K562 (cell line): Measurements from ENCODE around the gene ACOT7. TPM values are rescaled to one million over a fixed set of nuclear protein-coding genes. Genes with fewer than 3 reads are reported as not detected.

ENCODE experiments used
- BCOR ChIP-seq: fragments of 450-650 bp; IDR thresholded peaks from 2 replicates; pipeline ENCODE4 v1.6.1; 2016
- BRF1 ChIP-seq: IDR thresholded peaks from 3 replicates; pipeline ENCODE4 v1.6.1; 2011; ENCODE audit warnings: borderline replicate concordance, mild to moderate bottlenecking; ENCODE audit not compliant: insufficient read length; ENCODE audit errors: extremely low read depth
- CREB1 ChIP-seq, 2 experiments: sonication (generic) in 1 of 2; formaldehyde crosslinking in 1 of 2; IDR thresholded peaks; 2 replicates each; pipeline versions ENCODE4 v1.6.1 to v1.8.0; 2012 to 2022; ENCODE audit warnings: inconsistent platforms in 1 of 2, mild to moderate bottlenecking in 1 of 2, missing genetic modification reagents in 1 of 2, moderate library complexity in 1 of 2
- ELF1 ChIP-seq: fragments of 200-800 bp; sonication (Bioruptor generic); IDR thresholded peaks from 2 replicates; pipeline ENCODE4 v1.6.1; 2016; ENCODE audit warnings: missing genetic modification characterization, missing compliant biosample characterization
- FOSL1 ChIP-seq: fragments of 200-800 bp; sonication (Bioruptor generic); conservative IDR thresholded peaks from 2 replicates; pipeline ENCODE4 v1.6.1; 2016; ENCODE audit warnings: missing genetic modification characterization, missing compliant biosample characterization
- HLTF ChIP-seq: fragments of 450-650 bp; IDR thresholded peaks from 2 replicates; pipeline ENCODE4 v1.6.1; 2016
- MTA1 ChIP-seq: fragments of 450-650 bp; IDR thresholded peaks from 2 replicates; pipeline ENCODE4 v1.6.1; 2017; ENCODE audit warnings: borderline replicate concordance
- PHF21A ChIP-seq: fragments of 450-650 bp; IDR thresholded peaks from 2 replicates; pipeline ENCODE4 v1.6.1; 2017; ENCODE audit warnings: low read depth, borderline replicate concordance
- PKNOX1 ChIP-seq: fragments of 450-650 bp; IDR thresholded peaks from 2 replicates; pipeline ENCODE4 v1.6.1; 2016
- RAD51 ChIP-seq: fragments of 450-650 bp; IDR thresholded peaks from 2 replicates; pipeline ENCODE4 v1.7.1; 2016; ENCODE audit warnings: low read depth, mild to moderate bottlenecking, borderline replicate concordance
- RCOR1 ChIP-seq, 2 experiments: IDR thresholded peaks; 2 replicates each; pipeline ENCODE4 v1.6.1; 2012; ENCODE audit warnings: low read depth in 2 of 2, low read length in 2 of 2, borderline replicate concordance in 1 of 2, improper control_type of control experiment in 1 of 2
- SIN3A ChIP-seq, 2 experiments: fragments of 150-350 bp in 1 of 2; IDR thresholded peaks; 2 replicates each; pipeline ENCODE4 v1.6.1; 2011 to 2016; ENCODE audit warnings: borderline replicate concordance in 2 of 2, low read depth in 2 of 2, low read length in 2 of 2, mild to moderate bottlenecking in 2 of 2, moderate library complexity in 2 of 2; ENCODE audit not compliant: control insufficient read depth in 1 of 2
- SMAD3 ChIP-seq: fragments of 450-650 bp; formaldehyde crosslinking; conservative IDR thresholded peaks from 2 replicates; pipeline ENCODE4 v1.4.0; 2020; ENCODE audit warnings: mild to moderate bottlenecking
- SUPT5H ChIP-seq: fragments of 450-650 bp; IDR thresholded peaks from 2 replicates; pipeline ENCODE4 v1.6.1; 2016
- TSC22D4 ChIP-seq: fragments of 450-650 bp; IDR thresholded peaks from 2 replicates; pipeline ENCODE4 v1.6.1; 2016; ENCODE audit warnings: missing genetic modification characterization, missing biosample characterization, control low read depth
- ZBTB11 ChIP-seq, 3 experiments: fragments of 200-800 bp in 1 of 3; fragments of 250-450 bp in 1 of 3; fragments of 450-650 bp in 1 of 3; sonication (Bioruptor Pico) in 1 of 3; sonication (Bioruptor generic) in 1 of 3; formaldehyde crosslinking in 1 of 3; IDR thresholded peaks; 2 replicates each; pipeline versions ENCODE4 v1.6.1 to v1.8.0; 2016 to 2022; ENCODE audit warnings: mild to moderate bottlenecking in 2 of 3, missing genetic modification characterization in 2 of 3, missing compliant biosample characterization in 1 of 3, moderate library complexity in 1 of 3
- ZNF695 ChIP-seq: fragments of 450-650 bp; formaldehyde crosslinking; IDR thresholded peaks from 2 replicates; pipeline ENCODE4 v1.4.0; 2020; ENCODE audit warnings: mild to moderate bottlenecking, moderate library complexity
- ZNF717 ChIP-seq: fragments of 250-450 bp; sonication (Bioruptor Pico); IDR thresholded peaks from 2 replicates; pipeline ENCODE4 v1.5.0; 2021
- polyA plus RNA-seq, 8 experiments: library from polyadenylated mRNA; depleted of rRNA in 4 of 8; stranded (reverse) in 5 of 8; unstranded in 3 of 8; fragments of >200 nt; fragmentation: Nextera tagmentation in 2 of 8; fragmentation: Illumina TruSeq in 1 of 8; extraction: Ambion mirVana in 2 of 8; extraction: Trizol in 1 of 8; gene quantifications; 2 replicates each; pipeline versions ENCODE4 v1.2.1 to v1.2.3, GENCODE V29; 2011 to 2014; ENCODE audit warnings: inconsistent platforms in 1 of 8, missing spikeins in 1 of 8
- total RNA-seq, 7 experiments: library from RNA; depleted of rRNA in 6 of 7; stranded (reverse); fragments of >200 nt in 6 of 7; fragmentation: Illumina TruSeq in 2 of 7; extraction: Trizol in 2 of 7; gene quantifications; 2 replicates each; pipeline versions ENCODE4 v1.2.1 to v1.2.3, GENCODE V29; 2011 to 2021; ENCODE audit warnings: low replicate concordance in 1 of 7
- TF ChIP-seq, protein P1 (sequence below): fragments of 250-450 bp; sonication (Bioruptor Pico); IDR thresholded peaks from 2 replicates; pipeline ENCODE4 v1.9.0; 2021; ENCODE audit warnings: mild to moderate bottlenecking, inconsistent platforms

The ACOT7 gene
- total and polyA plus RNA-seq, 9 of the 15 experiments (the other 6 are each of a cell fraction or from before 2014, with no cell fraction given) = 7.0 to 92.6 (median 37.2) TPM

DNA sequence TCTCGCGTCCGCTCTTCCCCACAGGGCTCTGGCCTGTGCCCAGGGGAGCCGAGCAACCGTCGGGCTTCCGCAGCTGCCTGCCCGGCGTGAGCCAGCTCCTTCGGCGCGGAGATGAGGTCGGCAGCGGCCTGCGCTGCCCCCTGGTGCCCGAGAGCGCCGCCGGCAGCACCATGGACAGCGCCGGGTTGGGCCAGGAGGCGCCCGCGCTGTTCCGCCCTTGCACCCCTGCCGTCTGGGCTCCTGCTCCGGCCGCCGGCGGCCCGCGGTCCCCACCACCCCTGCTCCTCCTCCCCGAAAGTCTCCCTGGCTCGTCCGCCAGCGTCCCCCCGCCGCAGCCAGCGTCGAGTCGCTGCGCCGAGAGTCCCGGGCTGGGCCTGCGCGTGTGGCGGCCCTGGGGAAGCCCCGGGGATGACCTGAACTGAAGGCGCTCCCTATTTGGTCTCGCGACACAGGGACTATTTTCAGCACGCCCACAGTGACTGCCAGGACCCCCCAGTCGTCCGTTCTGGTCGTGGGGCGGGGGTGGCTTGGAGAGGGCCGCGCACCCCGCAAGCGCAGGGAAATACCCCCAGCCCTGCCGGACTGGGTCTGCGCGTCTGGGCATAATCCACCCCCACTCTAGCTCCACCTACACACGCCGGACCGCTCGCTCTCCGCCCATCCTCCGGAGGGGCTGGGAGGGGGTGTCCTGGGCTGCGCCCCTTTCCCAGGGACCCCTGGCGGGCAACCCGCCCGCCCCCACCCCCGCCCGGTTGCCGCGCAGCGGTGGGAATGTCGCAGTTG is 148.3 kb downstream of the ACOT7 start (continued):
- TF ChIP-seq TSC22D4 (tag) = no peak
- TF ChIP-seq BCOR = peak; percentile 36; the same call in 1 of the 2 replicates
- peak; percentile 73; the same call in 1 of the 2 replicates for TF ChIP-seq SMAD3 (CRISPR knock-in tag)
- peak; percentile 41; the same call in 1 of the 2 replicates for TF ChIP-seq CREB1 (IDR thresholded peaks at IDR 0.05)
- TF ChIP-seq CREB1 (CRISPR knock-in tag; IDR thresholded peaks at IDR 0.05) = peak; percentile 86
- no peak for TF ChIP-seq ZNF695 (CRISPR knock-in tag)
- no peak for TF ChIP-seq ZBTB11 (CRISPR knock-in tag; IDR thresholded peaks at IDR 0.05)
- peak; percentile 22 to 95; a peak in 3 of 4 replicates for TF ChIP-seq RCOR1 (IDR thresholded peaks at IDR 0.05; ENCODE audit: borderline replicate concordance in 1 of 2, low read depth in 2 of 2, low read length in 2 of 2)
- 0 out of 2 replicates have a peak, but pooled peaks have one; percentile 29 for TF ChIP-seq PHF21A
- TF ChIP-seq ELF1 = no peak
- no peak for TF ChIP-seq PKNOX1
- TF ChIP-seq, protein P1, sequence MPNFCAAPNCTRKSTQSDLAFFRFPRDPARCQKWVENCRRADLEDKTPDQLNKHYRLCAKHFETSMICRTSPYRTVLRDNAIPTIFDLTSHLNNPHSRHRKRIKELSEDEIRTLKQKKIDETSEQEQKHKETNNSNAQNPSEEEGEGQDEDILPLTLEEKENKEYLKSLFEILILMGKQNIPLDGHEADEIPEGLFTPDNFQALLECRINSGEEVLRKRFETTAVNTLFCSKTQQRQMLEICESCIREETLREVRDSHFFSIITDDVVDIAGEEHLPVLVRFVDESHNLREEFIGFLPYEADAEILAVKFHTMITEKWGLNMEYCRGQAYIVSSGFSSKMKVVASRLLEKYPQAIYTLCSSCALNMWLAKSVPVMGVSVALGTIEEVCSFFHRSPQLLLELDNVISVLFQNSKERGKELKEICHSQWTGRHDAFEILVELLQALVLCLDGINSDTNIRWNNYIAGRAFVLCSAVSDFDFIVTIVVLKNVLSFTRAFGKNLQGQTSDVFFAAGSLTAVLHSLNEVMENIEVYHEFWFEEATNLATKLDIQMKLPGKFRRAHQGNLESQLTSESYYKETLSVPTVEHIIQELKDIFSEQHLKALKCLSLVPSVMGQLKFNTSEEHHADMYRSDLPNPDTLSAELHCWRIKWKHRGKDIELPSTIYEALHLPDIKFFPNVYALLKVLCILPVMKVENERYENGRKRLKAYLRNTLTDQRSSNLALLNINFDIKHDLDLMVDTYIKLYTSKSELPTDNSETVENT = peak; percentile 49; the same call in 1 of the 2 replicates
- TF ChIP-seq HLTF = no peak
- TF ChIP-seq RAD51 = no peak
- TF ChIP-seq ZNF717 (CRISPR knock-in tag) = no peak
- TF ChIP-seq BRF1 = no peak
- TF ChIP-seq FOSL1 (tag) = no peak
- TF ChIP-seq SIN3A (IDR thresholded peaks at IDR 0.05; ENCODE audit: borderline replicate concordance in 2 of 2, control insufficient read depth in 1 of 2, low read depth in 2 of 2, low read length in 2 of 2) = peak; percentile 93 to 98; a peak in 3 of 4 replicates
- TF ChIP-seq MTA1 = no peak
- TF ChIP-seq SUPT5H = no peak
